ENCODE data around the gene MFSD2A. TPM values are rescaled to one million over a fixed set of nuclear protein-coding genes. Genes with fewer than 3 reads are reported as not detected.
"Not testable (repeated sequence)": the region's sequence is repeated elsewhere in the genome, so short reads cannot be mapped to it uniquely, and the experiment has no call there.

MFSD2A gene
- total RNA-seq, 1 donor from 2014 or later, result 1.00 TPM

GRCh38 chr1:39992234-39992633 is 37.3 kb downstream of the MFSD2A start:
- intact Hi-C loops (cut with DNase I), result no loop called here
- DNase-seq (ENCODE audit: low spot score), result no peak

GRCh38 chr1:39992888-39993287 is 37.9 kb downstream of the MFSD2A start:
- no peak for DNase-seq (ENCODE audit: low spot score)
- intact Hi-C loops (cut with DNase I), result no loop called here

- intact Hi-C loops (cut with DNase I), result no loop called here
- DNase-seq (ENCODE audit: low spot score), result no peak
Observed at GRCh38 chr1:39995973-39996393, 41.0 kb downstream of the MFSD2A start.

- intact Hi-C loops (cut with DNase I), result no loop called here
- DNase-seq (ENCODE audit: low spot score), result no peak
Observed at GRCh38 chr1:39996396-39997004, 41.6 kb downstream of the MFSD2A start.

GRCh38 chr1:40001456-40001855 is 46.5 kb downstream of the MFSD2A start:
- intact Hi-C loops (cut with DNase I), result no loop called here

GRCh38 chr1:40003156-40004093 is 48.5 kb downstream of the MFSD2A start:
- DNase-seq (ENCODE audit: low spot score), result no peak
- intact Hi-C loops (cut with DNase I), result no loop called here

More at GRCh38 chr1:40001456-40001855, 46.5 kb downstream of the MFSD2A start:
- DNase-seq (ENCODE audit: low spot score), result no peak

- no peak for DNase-seq (ENCODE audit: low spot score)
- intact Hi-C loops (cut with DNase I), result no loop called here
Observed at GRCh38 chr1:40004857-40005256, 49.9 kb downstream of the MFSD2A start.

GRCh38 chr1:40007481-40008034 is 52.6 kb downstream of the MFSD2A start:
- DNase-seq (ENCODE audit: low spot score); intact Hi-C loops (cut with DNase I): not testable (repeated sequence)

- DNase-seq (ENCODE audit: low spot score), result no peak
- intact Hi-C loops (cut with DNase I), result no loop called here
Observed at GRCh38 chr1:40011198-40011597, 56.3 kb downstream of the MFSD2A start.

- no peak for DNase-seq (ENCODE audit: low spot score)
- intact Hi-C loops (cut with DNase I), result no loop called here
Observed at GRCh38 chr1:40014253-40014706, 59.3 kb downstream of the MFSD2A start.

- intact Hi-C loops (cut with DNase I), result no loop called here
- DNase-seq (ENCODE audit: low spot score), result no peak
Observed at GRCh38 chr1:40014812-40015594, 60.1 kb downstream of the MFSD2A start.

GRCh38 chr1:40017951-40018575 is 63.1 kb downstream of the MFSD2A start:
- intact Hi-C loops (cut with DNase I), result no loop called here
- DNase-seq (ENCODE audit: low spot score), result no peak

Other genes with a start within 250 kb of the MFSD2A start
- gene PPIE, start 216.3 kb upstream of the MFSD2A start, total RNA-seq, result 26.4 TPM
- gene OXCT2, start 183.8 kb upstream of the MFSD2A start, total RNA-seq, result 1.3 TPM
- gene BMP8B, start 166.3 kb upstream of the MFSD2A start, total RNA-seq, result 0.62 TPM
- gene TRIT1, start 71.6 kb upstream of the MFSD2A start, total RNA-seq, result 16.6 TPM
- gene MYCL, start 53.2 kb upstream of the MFSD2A start, total RNA-seq, result 0.35 TPM
- gene CAP1, start 85.6 kb downstream of the MFSD2A start, total RNA-seq, result 82.8 TPM
- gene PPT1, start 142.1 kb downstream of the MFSD2A start, total RNA-seq, result 31.1 TPM
- 13.8 TPM for gene RLF, start 206.2 kb downstream of the MFSD2A start, total RNA-seq